Coronary artery (tissue), 2 donors: ENCODE measurements around the gene GPC6.
A peak's percentile ranks its signal among the peaks of the same experiment; 100 is the strongest.

ENCODE experiments used
- DNase-seq: peaks from one replicate; pipeline ENCODE4 v3.0.0-alpha.2; 2017; ENCODE audit warnings: low spot score
- H3K27ac ChIP-seq, 2 donors: fragments of 200-600 bp; sonication (generic); one replicate each; pipeline ENCODE4 v1.5.1; 2016 to 2019
- H3K4me3 ChIP-seq: fragments of 200-600 bp; sonication (generic); 2 replicates; pipeline ENCODE4 v1.5.1; 2016; ENCODE audit warnings: mild to moderate bottlenecking, moderate library complexity
- CTCF ChIP-seq: fragments of 200-600 bp; sonication (generic); IDR thresholded peaks from one replicate; pipeline ENCODE4 v1.5.1; 2019; ENCODE audit warnings: antibody characterized with exemption

Gene GPC6

GRCh38 chr13:94162289-94162688, 935.7 kb downstream of the GPC6 start:
- no peak for DNase-seq
- no peak for TF ChIP-seq CTCF
- Histone ChIP-seq H3K27ac (peak overlapping the region in 1 of 2 donors; percentile 28), H3K4me3 (no peak overlapping the region)

GRCh38 chr13:94163535-94163934, 936.9 kb downstream of the GPC6 start:
- Histone ChIP-seq H3K27ac (no peak overlapping the region), H3K4me3 (no peak overlapping the region)
- DNase-seq = no peak
- no peak for TF ChIP-seq CTCF

DNA sequence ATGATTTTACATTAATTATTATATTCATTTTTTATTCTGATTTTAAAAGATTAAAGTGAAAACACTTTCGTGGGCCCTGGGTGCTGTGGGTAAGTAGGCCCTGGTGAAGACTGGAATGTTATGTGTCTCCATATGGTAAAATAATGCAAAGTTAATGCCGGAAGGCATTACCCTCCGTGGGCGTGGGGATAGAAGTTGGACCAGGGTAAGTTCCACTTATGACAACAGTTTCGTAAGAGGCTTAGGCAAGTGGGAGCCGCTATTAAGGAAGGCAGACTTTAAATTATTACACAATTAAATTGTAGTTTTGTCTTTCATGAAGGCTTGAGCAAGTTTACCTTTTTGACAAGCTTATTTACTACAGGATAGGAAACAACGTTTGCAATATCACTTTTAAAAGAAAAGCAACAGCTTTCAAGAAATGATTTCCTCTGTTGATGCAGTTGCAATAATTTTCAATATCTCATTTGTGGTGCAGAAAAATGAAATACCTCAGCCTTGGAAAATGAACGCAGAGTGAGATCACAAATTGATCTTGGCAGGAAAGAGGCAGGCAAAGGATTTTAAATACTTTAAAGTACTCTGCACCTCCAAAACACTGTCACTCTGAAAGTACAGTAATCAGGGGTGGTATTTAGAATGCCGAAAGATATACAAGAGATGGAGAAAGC, 942.3 kb downstream of the GPC6 start:
- DNase-seq = no peak
- Histone ChIP-seq H3K27ac (peak overlapping the region in 1 of 2 donors; percentile 70), H3K4me3 (no peak overlapping the region)
- TF ChIP-seq CTCF = no peak

DNA sequence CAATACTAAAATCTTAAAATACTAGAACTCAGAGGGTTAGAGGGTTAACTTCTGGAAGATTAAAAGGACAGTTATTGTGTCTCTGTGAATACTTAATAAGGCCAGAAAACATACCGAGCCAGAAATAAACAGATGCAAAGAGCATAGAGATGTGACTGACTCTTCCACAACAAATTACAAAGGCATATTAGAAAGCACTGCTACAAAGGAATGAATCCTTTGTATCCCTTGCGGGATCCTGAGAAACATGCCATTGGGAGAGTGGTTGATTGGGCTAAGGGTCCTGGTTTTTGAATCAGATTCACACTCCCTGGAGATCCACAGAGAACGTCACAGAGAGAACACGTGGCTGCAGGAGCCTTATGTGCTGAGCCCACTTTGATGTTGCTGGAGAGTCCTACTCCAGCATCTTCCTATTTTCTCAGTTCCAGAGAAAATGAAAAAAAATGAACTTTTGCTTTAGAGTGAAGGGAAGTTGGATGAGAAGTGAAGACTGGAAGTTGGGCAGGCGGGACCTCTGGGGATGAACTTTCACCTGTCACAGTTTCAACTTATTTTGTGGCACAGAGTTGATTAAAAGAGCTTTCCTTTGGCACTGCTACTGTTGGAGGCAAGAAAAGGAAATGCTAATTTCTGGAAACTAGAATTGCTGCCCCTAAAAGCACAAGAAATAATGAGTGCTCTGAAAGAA, 943.0 kb downstream of the GPC6 start:
- peak overlapping the region; percentile 41 for H3K4me3 ChIP-seq
- no peak for DNase-seq
- TF ChIP-seq CTCF = no peak
- H3K27ac ChIP-seq = peak overlapping the region in 1 of 2 donors; percentile 70

DNA sequence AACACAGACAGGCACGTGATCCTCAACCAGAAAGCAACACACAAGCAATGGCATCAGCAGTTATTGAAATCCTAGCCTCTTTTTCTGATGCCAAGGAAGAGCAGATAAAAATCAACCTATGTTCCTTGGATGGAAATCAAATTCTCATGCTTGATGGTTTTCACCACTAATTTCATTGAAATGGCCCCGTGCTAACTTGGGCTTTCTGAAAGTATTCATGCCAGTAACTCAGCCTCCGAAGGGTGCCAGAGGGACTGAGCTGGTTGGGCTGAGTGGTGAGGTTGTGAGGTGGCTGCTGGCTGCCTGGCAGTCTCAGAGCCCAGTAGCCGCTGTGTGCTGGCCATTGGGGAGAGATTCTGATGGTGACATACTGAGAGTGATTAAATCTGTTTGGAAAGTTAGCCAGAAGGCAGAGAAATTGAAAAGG, 943.6 kb downstream of the GPC6 start:
- DNase-seq = peak; percentile 84
- no peak for TF ChIP-seq CTCF
- H3K4me3 ChIP-seq = peak overlapping the region; percentile 41
- peak overlapping the region in 1 of 2 donors; percentile 70 for H3K27ac ChIP-seq

GRCh38 chr13:94172416-94172815, 945.8 kb downstream of the GPC6 start:
- TF ChIP-seq CTCF = no peak
- no peak overlapping the region for H3K4me3 ChIP-seq
- no peak for DNase-seq
- no peak overlapping the region for H3K27ac ChIP-seq

DNA sequence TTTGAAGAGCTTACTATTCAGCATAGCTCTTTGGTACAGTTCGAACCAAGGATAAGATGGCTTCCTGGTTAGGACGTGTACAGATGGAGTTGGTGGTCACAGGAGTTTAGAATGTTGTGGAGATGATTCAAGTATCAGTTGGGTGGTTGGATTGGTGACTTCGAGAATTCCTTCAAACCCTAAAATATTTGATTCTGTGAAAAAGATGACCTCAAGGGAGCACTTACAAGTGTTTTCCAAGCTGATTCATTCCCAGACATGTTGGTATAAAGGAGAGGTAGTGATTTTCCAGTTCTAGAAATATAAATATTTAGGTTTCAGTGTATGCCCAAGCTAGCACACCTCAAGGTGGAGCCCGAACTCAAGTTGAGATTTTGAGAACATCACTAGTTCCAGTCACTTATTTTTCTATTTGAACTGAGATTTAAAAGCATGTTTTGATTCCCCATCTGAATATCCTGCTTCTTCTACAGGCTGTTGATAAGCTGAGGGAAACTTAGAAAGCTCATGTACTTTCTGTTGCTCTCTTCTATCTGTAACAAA, 946.8 kb downstream of the GPC6 start:
- no peak for DNase-seq
- no peak overlapping the region for H3K27ac ChIP-seq
- no peak overlapping the region for H3K4me3 ChIP-seq
- no peak for TF ChIP-seq CTCF
